Memory B cell (primary cell): ENCODE data around the gene RAC2.
"Not testable (repeated sequence)": the region's sequence is repeated elsewhere in the genome, so short reads cannot be mapped to it uniquely, and the experiment has no call there.

Experiments
- ATAC-seq: fragments of 150-1000 bp; cut with Tn5 transposase; 2 replicates; pipeline ENCODE4 v1.10.0; 2021; ENCODE audit warnings: low read depth, mild to moderate bottlenecking, moderate library complexity
- DNase-seq, 2 donors: peaks; one replicate each; pipeline ENCODE4 v3.0.0; 2022; ENCODE audit warnings: low spot score in 2 of 2
- H3K27ac Mint-ChIP-seq: one replicate; pipeline ENCODE4 v1.8.0; 2022; ENCODE audit warnings: mild to moderate bottlenecking, moderate library complexity, mixed read lengths
- H3K27me3 Mint-ChIP-seq: one replicate; pipeline ENCODE4 v1.8.0; 2022; ENCODE audit warnings: mixed read lengths
- H3K36me3 Mint-ChIP-seq: one replicate; pipeline ENCODE4 v1.8.0; 2022; ENCODE audit warnings: mild to moderate bottlenecking, mixed read lengths
- H3K4me1 Mint-ChIP-seq: one replicate; pipeline ENCODE4 v1.8.0; 2022; ENCODE audit warnings: mixed read lengths
- H3K4me3 Mint-ChIP-seq: one replicate; pipeline ENCODE4 v1.8.0; 2022; ENCODE audit warnings: mild to moderate bottlenecking, moderate library complexity, mixed read lengths
- H3K9me3 Mint-ChIP-seq: one replicate; pipeline ENCODE4 v1.8.0; 2022; ENCODE audit warnings: mixed read lengths

RAC2 gene

DNA sequence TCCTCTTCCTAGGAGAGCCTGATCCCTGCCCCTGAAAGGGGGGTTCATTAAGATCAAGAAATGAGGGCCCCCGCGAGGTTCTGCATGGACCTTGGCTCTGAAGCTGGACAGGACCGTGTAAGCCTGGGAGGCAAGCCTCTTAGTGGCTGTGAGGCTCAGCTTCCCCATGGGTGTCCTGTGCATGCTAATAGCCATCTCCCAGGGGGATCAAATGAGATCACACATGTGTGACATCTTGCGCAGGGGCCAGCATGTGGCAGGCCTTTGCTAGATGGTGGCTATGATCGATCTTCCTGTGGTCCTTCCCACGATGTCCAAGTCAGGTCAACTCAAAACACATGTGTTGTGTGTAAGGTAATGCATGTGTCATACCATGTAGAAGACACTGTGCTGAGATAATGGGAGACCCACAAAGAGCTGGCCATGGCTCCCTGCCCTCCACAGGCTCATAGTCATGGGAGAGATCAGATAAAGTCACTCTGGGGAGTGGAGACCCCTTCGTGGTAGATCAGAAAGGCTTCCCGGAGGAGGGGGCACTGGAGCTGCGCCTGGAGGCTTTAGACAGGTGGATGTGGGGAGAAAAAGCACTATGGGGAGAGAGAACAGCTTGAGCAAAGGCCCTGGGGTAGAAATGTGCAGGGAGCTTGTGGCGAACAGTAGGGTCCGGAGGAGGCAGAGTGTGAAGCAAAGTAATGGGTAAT, 3.7 kb downstream of the RAC2 start:
- peaks cover 38% of the 10 kb centered on the region for H3K36me3 Mint-ChIP-seq
- H3K4me1 Mint-ChIP-seq: peaks cover 74% of the 10 kb centered on the region
- H3K9me3 Mint-ChIP-seq: no peaks in the 10 kb centered on the region
- H3K27me3 Mint-ChIP-seq: no peaks in the 10 kb centered on the region
- peak overlapping the region; percentile 97 for H3K27ac Mint-ChIP-seq
- no peak for DNase-seq
- peak overlapping the region; percentile 79 for H3K4me3 Mint-ChIP-seq
- ATAC-seq: no peak

DNA sequence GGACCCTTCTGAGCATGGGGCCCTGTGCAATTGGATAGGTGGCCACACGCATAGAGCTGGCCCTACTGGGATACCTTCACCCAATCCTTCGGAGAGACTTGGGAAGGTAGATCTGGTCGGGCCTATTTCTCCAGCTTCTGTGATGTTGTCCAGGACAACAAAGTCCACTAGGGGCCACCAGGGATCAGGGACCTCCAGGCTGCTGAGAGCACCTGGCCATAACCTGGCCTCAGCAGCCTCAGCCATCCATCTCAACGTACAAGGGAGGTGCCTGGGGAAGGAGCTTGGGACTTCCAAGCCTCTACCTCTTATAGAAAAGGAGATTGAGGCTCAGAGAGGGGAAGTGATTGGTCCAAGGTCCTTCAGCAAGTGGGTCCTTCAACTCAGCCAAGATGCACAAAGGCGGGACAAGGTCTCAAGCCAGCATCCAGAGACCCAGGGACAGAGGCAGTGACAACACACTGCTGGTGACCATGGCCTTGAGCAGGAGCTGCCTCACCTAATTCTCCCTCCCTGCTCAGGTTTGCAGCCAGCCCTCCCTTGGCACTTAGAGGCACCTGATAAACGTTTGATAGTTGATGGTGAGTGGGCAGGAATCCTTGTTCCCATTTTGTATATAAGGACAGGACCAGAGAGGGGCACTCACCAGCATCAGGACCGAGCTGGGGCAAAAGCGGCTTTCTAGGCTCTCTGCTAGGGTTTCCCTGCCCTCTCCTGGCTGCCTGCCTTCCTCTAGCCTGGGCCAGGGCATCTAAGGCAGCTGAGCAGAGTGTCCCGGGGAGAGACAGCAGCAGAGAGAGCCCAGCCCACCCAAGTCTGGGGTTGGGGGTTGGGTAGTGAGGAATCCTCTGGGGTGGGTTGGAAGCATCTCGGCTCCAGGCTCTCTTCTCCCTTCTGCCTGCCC, 4.5 kb downstream of the RAC2 start:
- H3K4me3 Mint-ChIP-seq: peak overlapping the region; percentile 79
- peak overlapping the region; percentile 97 for H3K27ac Mint-ChIP-seq
- H3K4me1 Mint-ChIP-seq: peaks cover 78% of the 10 kb centered on the region
- ATAC-seq (no peak), DNase-seq (no peak)
- H3K36me3 Mint-ChIP-seq: peaks cover 44% of the 10 kb centered on the region
- no peaks in the 10 kb centered on the region for H3K27me3 Mint-ChIP-seq
- H3K9me3 Mint-ChIP-seq: no peaks in the 10 kb centered on the region

DNA sequence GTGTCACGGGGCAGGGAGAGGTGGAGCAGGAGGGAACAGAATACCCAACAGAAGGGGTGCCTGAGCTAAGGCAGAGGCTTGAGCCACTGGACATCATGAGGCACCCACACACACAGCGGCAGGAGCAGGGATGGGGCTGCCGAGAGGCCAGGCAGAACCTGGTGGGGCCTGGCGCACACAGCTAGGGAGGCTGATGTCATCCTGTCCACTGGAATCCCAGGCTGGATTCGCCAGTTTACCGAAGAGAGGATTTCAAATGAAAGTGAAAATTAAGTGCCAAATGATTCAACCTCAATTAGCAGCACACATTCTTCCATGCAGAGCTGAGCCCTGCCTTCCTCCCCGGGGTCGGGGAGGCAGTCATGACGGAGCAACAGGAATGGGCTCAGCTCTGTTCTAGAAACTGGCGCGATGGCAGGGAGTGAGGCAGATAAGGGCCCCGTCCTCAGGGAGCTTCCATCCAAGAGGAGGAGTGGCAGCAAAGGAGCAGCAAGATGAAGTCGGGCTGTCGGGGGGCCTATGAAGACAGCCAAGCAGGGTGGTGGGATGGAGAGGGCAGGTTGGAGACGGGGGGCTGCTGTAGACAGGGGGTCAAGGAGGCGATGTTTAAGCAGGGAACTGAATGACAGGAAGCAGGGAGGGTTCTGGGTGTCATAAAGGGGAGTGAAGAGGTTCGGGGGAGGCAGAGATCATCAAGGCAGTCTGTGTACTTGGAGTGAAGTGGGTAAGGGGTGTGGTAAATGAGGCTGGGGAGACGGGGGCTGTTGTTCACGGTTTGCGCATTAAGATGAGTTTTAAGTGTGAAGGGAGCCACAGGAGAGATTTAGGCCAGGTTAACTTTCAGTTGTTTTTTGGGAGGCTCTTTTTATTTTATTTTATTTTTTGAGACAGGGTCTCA, 6.4 kb downstream of the RAC2 start:
- ATAC-seq: no peak

DNA sequence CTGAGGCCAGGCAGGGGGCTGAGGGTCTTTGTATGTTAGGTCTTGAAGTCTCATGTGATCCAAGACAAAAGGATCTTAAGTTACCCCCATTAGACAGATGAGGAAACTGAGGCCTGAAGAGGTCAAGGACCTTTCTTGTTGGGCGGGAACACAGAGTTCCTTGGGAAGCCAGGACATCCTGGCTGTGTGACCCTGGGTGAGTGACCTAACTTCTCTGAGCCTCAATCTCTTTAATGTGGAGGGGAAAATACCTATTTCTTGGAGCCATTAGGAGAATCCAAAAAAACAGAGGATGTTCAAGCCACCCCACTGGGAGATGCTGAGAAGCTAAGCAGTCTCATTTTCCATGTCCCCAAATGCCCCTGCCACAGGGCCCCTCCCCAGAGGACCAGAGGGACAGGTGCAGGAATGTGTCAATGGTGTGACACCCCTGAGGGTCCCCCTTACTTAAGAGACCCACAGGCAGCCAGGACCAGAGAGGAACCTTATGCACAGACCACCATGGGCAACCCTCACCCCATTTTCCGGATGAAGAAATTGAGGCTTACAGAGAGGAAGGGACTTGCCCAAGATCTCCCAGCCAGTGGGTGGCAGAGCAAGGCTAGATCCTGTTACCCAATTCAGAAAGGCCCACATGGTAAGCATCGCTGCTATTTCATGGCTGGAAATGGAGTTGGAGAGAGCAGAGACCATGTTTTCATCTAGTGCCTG, 8.0 kb downstream of the RAC2 start:
- H3K9me3 Mint-ChIP-seq: no peaks in the 10 kb centered on the region
- no peaks in the 10 kb centered on the region for H3K27me3 Mint-ChIP-seq
- H3K27ac Mint-ChIP-seq: peak overlapping the region; percentile 97
- DNase-seq (no peak), ATAC-seq (no peak)
- peaks cover 50% of the 10 kb centered on the region for H3K36me3 Mint-ChIP-seq
- H3K4me1 Mint-ChIP-seq: peaks cover 84% of the 10 kb centered on the region
- H3K4me3 Mint-ChIP-seq: peak overlapping the region; percentile 82

More for the DNA sequence above, 6.4 kb downstream of the RAC2 start:
- H3K9me3 Mint-ChIP-seq: no peaks in the 10 kb centered on the region
- peaks cover 82% of the 10 kb centered on the region for H3K4me1 Mint-ChIP-seq
- peak overlapping the region; percentile 70 for H3K4me3 Mint-ChIP-seq
- no peak for DNase-seq
- H3K27me3 Mint-ChIP-seq: no peaks in the 10 kb centered on the region
- peak overlapping the region; percentile 97 for H3K27ac Mint-ChIP-seq
- peaks cover 49% of the 10 kb centered on the region for H3K36me3 Mint-ChIP-seq

DNA sequence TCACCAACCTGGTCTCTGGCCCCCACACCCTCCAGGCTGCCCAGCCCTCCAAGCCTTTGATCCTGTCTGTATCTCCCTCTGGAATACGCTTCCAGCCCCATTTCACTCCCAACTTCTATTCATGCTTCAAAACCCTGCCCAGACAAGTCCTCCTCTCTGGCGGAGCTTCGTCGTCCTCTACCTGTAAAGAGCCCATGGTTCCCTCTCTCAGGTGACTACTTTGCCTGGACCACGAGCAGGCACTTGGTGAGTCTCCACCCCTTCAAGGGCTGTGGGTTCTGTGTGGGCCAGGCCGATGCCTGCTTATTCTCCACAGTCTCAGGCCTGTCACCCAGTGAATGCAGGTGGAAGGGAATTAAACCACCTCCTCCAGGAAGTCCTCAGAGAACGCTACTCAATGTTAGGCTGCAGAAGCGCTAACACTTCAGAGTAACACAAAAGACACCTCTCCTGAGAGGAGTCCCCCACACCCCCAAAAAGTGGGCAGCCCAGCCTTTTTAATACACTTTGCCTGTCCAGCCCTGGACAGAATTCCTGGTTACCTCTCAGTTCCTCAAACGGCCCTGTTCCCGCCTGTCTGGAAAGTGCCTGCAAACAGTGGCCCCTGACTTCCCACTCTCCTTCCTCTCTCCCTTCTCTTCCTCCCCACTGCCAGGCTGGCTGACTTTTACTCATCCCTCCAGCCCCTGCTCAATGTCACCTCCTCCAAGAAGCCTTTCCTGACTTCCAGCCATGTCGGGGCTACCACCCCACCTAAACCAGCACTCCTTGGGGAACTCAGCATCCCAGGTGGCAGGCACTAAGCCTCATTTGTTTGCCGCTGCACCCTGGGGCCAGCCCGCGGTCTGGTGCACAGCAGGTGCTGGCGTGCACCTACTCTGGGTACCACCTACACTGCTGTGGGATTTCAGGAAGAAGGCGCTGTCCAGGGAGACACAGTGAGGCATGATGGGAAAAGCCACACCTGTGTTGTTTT, 9.0 kb downstream of the RAC2 start:
- H3K27me3 Mint-ChIP-seq: no peaks in the 10 kb centered on the region
- H3K36me3 Mint-ChIP-seq: peaks cover 44% of the 10 kb centered on the region
- ATAC-seq (no peak), DNase-seq (no peak)
- H3K27ac Mint-ChIP-seq: peak overlapping the region; percentile 97
- H3K4me1 Mint-ChIP-seq: peaks cover 82% of the 10 kb centered on the region
- H3K4me3 Mint-ChIP-seq: peak overlapping the region; percentile 78
- no peaks in the 10 kb centered on the region for H3K9me3 Mint-ChIP-seq

DNA sequence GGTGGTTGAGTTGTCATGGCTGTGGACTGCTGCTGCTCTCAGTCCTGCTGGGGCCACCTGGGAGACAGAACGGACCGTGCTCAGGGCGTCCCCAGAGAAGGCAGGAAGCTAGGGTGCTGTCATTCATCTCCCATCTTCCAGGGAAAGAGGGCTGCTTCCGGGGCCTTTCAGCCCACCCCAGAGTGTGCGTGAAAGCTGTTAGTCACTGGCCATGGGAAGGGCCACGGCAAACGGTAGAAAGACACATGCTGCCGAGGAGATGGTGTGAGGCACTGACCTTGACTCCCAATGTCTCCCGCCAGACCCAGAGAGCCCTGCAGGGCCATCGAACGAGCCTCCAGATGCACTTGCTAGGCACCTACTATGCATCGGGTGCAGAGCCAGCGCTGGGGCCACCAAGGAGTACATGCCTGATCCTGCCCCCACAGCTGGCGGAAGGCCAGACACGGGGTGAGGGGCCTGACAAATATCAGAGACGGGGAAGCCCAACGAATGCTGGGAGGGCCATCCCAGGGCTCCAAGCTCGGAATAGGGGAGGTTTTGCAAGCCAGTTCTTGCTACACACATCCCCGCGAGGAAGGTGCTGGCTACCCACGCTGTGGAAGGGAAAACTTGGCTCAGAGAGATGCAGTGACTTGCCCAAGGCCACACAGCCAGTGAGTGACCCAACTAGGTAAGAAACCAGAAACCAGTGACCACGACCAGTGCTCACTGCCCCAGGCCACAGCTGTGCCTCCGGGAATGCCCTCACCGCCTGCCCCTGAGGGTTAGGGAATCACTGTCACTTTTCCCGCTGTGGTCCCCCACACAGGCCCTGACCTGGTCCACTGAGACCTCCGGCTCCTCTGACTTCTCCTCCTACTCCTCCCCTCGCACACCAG, 10.1 kb downstream of the RAC2 start:
- DNase-seq (no peak), ATAC-seq (no peak)
- H3K36me3 Mint-ChIP-seq: peaks cover 43% of the 10 kb centered on the region
- H3K4me1 Mint-ChIP-seq: peaks cover 83% of the 10 kb centered on the region
- H3K27me3 Mint-ChIP-seq: no peaks in the 10 kb centered on the region
- H3K4me3 Mint-ChIP-seq: peak overlapping the region; percentile 78
- H3K27ac Mint-ChIP-seq: peak overlapping the region; percentile 97
- H3K9me3 Mint-ChIP-seq: no peaks in the 10 kb centered on the region

DNA sequence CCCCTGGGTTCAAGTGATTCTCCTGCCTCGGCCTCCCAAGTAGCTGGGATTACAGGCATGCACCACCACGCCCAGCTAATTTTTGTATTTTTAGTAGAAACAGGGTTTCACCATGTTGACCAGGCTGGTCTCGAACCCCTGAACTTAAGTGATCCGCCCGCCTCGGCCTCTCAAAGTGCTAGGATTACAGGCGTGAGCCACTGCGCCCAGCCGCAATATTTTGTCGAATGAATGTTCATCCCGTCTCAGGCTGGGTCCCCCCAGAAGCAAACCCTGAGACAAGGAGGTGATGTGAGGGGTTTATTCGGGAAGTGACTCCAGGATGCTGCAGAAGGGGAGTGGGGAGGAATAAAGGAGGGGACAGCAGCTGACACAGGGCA, 10.7 kb downstream of the RAC2 start:
- not testable (repeated sequence) for ATAC-seq, H3K27me3 Mint-ChIP-seq, H3K9me3 Mint-ChIP-seq, DNase-seq
- Mint-ChIP-seq H3K4me3 (peak overlapping the region; percentile 28), H3K36me3 (peaks cover 44% of the 10 kb centered on the region), H3K4me1 (peaks cover 85% of the 10 kb centered on the region), H3K27ac (peak overlapping the region; percentile 72)

DNA sequence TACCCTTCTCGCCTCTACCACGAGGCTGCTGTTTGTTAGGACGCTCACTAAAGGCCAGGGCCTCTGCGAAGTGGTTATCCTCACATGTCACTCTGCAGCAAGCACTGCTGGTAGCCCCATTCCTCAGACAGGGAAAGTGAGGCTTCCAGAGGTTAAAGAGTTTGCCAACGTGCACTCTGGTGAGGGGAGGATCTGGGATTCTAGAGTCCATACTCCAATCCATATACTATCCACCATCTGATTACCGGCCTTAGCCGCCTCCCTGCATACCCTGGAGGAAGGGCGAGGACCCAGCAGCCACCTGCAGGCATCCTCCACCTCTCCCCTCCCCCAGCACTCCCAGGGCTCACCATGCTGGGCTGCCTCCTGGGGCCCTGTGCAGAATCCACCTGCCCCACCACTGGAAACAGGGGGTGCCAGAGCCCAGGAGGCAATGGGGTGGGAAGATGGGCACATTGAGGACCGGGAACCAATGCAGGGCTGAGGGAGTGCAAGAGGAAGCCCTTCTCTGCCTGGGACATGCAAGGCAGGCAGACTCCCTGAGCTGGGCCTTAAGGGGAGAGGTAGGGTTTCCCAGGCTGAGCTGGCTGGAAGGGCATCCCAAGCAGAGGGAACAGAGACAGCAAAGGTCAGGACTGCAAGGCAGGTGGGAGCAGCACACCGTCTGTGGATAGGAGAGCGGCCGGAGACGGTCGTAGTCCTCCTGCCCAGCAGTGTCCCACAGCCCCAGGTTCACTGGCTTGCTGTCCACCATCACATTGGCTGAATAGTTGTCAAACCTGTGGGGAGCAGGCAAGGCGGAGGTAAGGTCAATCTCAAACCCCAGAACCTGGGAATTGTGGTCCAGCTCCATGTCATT, 11.7 kb downstream of the RAC2 start:
- peak overlapping the region; percentile 85 for H3K27ac Mint-ChIP-seq
- peak overlapping the region; percentile 9 for H3K4me3 Mint-ChIP-seq
- DNase-seq (no peak), ATAC-seq (no peak)
- no peaks in the 10 kb centered on the region for H3K9me3 Mint-ChIP-seq
- H3K4me1 Mint-ChIP-seq: peaks cover 86% of the 10 kb centered on the region
- H3K36me3 Mint-ChIP-seq: peaks cover 42% of the 10 kb centered on the region
- H3K27me3 Mint-ChIP-seq: no peaks in the 10 kb centered on the region

DNA sequence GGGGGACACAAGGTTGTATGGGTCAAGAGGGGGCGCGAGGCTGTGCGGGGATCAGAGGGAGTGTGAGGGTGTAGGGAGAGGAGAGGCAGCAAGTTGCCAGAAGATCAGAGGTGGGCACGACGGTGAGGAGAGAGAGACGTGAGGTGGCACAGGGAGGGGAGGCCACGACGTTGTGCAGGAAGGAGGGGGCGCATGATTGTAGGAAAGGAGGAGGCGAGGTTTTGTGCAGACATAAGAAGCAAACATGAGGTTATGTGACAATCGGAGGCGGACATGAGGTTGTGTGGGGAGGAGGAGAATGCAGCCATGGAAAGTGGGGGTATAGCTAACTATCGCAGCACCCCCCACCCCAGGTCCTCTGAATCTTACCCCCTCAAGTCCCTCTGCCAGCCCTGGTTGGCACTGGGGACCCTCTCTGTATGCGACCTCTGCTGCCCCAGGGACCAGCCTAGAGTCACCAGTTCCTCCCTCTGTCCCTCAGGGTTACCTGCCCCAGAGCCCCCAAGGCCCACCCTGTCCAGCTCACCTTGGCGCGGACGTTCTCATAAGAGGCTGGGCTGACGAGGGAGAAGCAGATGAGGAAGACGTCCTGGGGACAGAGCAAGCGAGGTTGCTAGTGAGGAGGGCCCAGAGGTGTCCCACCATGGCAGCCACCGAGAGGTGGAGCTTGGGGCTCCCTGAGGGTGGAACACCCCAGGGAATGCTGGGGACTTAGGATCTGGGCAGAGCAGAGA, 12.5 kb downstream of the RAC2 start:
- peak overlapping the region; percentile 64 for H3K4me3 Mint-ChIP-seq
- peaks cover 36% of the 10 kb centered on the region for H3K36me3 Mint-ChIP-seq
- no peak for ATAC-seq

DNA sequence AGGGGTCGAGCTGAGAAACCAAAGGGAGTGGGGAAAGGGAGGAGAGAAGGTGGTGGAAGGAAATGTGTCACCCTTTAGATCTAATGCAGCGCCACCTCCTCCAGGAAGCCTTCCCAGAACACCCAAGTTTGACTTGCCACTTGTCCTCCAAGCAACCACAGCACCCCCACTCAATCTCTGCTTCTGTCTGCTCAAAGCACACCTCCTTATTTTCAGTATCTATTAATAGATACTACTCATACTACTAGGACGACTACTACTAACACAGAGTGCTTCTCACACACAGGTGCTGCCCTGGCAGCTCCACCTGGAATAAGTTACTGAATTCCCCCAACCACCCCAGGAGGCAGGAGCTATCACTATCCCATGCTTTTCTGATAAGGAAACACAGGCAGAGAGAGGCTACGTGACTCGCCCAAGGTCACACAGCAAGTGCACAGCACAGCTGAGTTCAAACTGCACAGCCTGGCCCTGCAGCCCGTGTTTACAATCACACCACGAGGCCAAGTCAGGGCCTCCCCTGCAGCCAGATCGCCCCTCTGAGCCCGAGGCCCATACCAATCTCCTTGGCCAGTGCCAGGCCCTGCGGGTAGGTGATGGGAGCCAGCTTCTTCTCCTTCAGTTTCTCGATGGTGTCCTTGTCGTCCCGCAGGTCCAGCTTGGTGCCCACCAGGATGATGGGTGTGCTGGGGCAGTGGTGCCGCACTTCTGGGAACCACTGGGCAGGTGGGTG, 13.2 kb downstream of the RAC2 start:
- Mint-ChIP-seq H3K27ac (peak overlapping the region; percentile 85), H3K4me1 (peaks cover 83% of the 10 kb centered on the region), H3K36me3 (peaks cover 35% of the 10 kb centered on the region), H3K27me3 (no peaks in the 10 kb centered on the region), H3K4me3 (peak overlapping the region; percentile 64), H3K9me3 (no peaks in the 10 kb centered on the region)
- ATAC-seq: peak; percentile 55
- DNase-seq: no peak

More for the DNA sequence above, 12.5 kb downstream of the RAC2 start:
- no peak for DNase-seq
- Mint-ChIP-seq H3K4me1 (peaks cover 84% of the 10 kb centered on the region), H3K27ac (peak overlapping the region; percentile 85), H3K27me3 (no peaks in the 10 kb centered on the region), H3K9me3 (no peaks in the 10 kb centered on the region)
